ENCODE results near the gene CCDC54.

DNA sequence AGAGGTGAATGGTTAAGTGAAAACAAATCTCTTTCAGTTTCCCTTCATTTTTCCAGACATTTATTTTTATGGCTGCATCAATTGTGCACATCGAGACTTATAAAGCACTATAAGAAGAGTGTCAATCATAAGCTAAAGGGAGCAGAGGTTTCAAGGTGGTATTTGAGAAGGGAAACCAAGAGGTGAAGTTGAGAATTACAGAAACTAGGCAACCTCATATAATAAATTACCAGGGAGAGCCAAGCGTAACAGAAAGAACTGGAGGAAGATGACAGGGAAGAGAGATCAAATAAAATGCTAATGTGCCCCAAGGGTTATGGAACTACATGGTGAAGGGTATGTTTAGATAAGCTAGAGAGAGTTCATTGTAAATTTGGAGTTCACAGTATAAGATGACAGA is 6.3 kb upstream of the CCDC54 start:
- TF ChIP-seq POLR2AphosphoS5 (IDR thresholded peaks at IDR 0.05; ENCODE audit: low read depth, low read length) (no peak), FOXP2 (optimal IDR thresholded peaks at IDR 0.05; ENCODE audit: borderline replicate concordance, extremely low read depth, extremely low read length, insufficient read depth) (no peak)
